G401.6 (cell line): ENCODE results near the gene PATZ1.
A peak's percentile ranks its signal among the peaks of the same experiment; 100 is the strongest.

ENCODE experiments used
- FAIRE-seq: peaks from 2 replicates; lab custom pipeline; 2012; peaks lifted over from hg19 to GRCh38; lab: Jason Lieb, UNC

Gene PATZ1

DNA sequence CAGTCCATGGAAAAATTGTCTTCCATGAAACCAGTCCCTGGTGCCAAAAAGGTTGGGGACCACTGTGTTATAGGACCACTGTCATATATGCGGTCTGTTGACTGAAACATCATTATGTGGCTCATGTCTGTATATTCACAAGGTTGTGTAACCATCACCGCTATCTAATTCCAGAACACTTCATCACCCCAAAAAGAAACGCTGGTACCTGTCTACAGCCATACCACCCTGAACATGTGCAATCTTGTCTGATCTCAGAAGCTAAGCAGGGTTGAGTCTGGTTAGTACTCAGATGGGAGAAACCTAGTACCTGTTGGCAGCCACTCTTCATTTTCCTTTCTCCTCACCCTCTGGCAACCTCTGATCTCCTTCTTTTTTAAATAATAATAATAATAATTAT is 41.0 kb downstream of the PATZ1 start:
- FAIRE-seq = no peak

DNA sequence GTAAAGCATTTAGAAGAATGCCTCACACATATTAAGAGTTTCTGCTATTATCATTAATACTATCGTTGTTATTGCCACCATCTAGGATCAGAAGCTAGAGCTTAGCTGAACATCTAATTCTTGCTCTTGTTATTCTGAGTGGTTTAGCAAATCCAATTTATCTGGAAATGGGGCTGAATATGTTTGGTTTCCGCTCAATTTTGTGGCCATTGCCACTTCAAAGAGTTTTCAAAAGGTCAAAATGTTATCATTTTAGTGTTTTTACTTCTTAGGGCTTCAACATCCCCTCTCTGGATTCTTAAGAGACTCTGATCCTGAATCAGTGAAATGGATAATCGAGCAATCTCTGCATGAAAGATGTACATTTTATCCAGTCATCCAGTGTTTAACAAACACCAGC is 43.6 kb downstream of the PATZ1 start:
- FAIRE-seq = no peak

DNA sequence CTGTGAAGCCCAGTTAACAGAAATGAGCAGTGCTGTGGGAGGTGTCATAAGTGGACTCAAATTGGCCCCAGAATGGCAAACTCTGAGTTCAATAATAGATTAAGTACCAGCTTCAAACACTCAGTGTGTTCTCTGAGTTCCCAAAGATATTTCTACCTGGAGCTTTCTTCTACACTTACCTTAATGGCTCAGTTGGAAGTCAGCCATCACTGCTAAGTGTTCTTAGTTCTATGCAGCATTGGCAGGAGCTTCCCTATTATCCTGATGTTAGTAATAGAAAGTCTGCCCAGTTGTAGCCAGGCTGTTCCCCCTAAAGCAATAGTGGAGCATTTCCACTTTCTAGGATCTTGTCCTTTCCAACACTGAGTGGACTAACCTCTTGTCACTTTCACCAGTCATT is 44.1 kb downstream of the PATZ1 start:
- no peak for FAIRE-seq

DNA sequence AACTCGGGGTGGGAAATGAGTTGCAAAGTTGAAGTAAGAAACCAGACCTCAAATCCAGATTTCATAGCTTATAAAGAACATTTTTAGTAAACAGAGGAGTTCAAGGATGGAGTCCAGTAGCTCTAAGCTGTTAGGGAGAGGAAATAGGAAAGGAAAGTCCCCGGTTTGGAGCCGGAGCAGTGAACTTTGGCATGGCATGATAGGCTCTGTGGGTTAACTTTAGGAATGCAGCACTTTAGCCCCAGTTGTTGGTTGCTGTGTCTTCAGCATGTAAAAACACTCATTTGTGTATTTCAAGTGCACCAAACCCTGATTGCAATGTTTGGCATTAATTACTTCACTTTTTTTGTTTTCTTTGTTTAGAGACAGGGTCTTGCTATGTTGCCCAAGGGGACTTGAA is 45.2 kb downstream of the PATZ1 start:
- no peak for FAIRE-seq

DNA sequence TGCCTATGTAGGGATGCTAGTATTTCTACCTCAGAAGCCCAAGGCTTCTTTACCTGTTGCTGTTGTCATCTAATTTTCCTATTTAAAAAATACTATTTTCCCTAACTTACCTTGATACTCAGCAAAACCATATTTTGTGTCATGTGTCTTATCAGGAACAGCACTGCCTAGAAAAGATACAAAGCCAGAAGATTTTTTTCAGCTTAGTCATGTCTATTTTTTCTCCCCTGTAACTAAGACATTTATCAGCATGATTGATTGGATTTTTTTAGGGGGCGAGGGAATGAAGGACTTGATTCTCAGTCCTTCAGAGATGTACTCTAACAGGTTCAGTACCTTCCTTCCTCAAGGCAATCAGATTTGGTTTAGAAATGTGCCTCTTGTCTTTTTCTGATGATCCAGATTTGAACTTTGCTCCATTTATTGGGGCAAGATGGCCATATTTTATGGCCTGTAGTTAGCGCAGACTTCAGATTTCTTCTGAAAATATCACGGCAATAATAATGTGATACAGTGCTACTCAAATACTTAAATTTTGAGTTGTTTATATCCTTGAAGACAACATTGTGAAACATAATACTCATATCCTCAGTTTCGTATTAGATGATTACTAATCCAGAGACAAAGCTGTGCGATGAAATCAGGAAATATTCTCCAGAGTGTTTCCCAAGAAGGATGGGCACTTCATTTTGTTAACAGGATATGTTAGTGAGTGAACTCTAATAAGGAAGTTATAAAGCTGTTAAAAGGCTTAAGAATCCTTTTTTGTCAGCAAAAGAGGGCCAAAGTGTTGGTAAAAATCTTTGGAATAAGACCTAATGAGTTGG is 50.1 kb downstream of the PATZ1 start:
- no peak for FAIRE-seq

- FAIRE-seq = no peak
Observed at GRCh38 chr22:31295360-31295759, 50.8 kb downstream of the PATZ1 start.

DNA sequence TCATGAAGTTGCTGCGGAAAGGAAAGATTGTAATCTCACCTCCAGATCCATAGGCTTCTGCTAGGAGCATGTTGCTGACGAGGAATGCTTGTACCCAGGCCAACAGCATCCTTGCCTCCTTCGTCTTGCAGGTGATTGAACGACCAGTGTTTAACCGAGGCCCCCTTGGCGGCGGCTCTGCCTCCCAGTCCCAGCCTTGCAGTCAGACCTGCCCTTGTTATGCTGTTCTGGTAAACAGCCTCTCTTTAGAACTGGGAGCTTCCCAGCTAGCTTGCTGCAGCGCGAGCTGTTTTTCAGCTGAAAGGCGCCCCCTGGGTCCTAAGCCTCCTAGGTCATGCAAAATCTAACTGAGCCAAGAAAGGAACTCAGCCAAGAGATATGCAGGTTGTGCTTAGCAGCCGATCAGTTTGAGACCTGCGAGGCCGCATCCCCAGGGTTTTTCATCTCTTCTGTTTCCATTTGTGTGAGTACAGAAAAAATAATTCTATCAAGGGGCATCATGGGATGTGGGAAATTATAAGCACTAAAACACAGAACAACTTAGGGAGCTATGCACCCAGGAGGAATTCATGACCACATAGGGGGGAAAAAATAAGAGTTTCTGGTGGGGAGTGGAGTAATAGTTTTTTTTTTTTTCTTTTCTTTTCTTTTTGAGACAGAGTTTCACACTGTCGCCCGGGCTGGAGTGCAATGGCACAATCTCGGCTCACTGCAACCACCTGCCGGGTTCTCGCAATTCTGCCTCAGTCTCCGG is 53.7 kb downstream of the PATZ1 start, which contains the start of gene PIK3IP1:
PIK3IP1 (minus strand) TSS at position 253 of the 754 bp plus-strand sequence; CDS start at position 109, 144 bp downstream.
- peak; percentile 96 for FAIRE-seq

DNA sequence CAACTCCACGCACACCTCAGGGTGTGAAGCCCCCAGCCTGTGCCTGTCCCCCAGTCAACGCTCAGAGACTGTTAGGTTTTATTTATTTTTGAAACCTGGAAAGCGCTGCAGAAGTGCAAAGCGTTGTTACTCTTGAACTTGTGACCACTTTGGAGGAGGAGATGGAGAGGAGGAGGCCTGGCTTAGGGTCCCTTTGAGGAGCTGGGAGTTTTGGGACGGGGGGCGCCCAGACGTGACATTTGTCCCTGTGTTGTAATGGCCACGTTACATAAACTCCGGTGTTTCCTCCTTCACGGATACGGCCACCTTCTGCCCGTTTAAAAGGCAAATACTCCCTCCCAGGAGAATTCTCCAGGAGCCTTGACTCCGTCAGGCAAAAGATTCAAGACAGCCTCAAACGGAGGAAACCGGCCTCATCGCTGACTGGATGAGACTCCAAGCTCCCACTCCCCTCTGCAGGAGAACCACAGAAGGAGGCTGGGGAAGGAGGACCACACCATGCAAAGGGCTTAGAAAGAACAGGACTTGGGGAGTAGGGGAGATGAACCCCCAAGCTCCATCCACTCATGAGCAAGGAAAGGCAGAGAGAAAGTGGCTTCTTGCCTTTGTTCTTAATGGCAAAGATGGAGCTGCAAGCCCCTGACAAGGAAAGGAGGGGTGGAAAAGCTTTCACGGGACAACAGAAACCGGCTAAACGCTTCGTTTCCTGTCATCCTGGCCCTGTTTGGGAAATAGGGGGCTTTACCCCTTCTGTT is 54.5 kb downstream of the PATZ1 start:
- no peak for FAIRE-seq

GRCh38 chr22:31290494-31291471 is 55.4 kb downstream of the PATZ1 start:
- no peak for FAIRE-seq

- FAIRE-seq = no peak
Observed at GRCh38 chr22:31289344-31289743, 56.8 kb downstream of the PATZ1 start.

- no peak for FAIRE-seq
Observed at GRCh38 chr22:31288496-31289240, 57.5 kb downstream of the PATZ1 start.

GRCh38 chr22:31287818-31288495 is 58.2 kb downstream of the PATZ1 start:
- no peak for FAIRE-seq

- FAIRE-seq = no peak
Observed at GRCh38 chr22:31286360-31287255, 59.5 kb downstream of the PATZ1 start.

- no peak for FAIRE-seq
Observed at GRCh38 chr22:31284281-31285155, 61.6 kb downstream of the PATZ1 start.

DNA sequence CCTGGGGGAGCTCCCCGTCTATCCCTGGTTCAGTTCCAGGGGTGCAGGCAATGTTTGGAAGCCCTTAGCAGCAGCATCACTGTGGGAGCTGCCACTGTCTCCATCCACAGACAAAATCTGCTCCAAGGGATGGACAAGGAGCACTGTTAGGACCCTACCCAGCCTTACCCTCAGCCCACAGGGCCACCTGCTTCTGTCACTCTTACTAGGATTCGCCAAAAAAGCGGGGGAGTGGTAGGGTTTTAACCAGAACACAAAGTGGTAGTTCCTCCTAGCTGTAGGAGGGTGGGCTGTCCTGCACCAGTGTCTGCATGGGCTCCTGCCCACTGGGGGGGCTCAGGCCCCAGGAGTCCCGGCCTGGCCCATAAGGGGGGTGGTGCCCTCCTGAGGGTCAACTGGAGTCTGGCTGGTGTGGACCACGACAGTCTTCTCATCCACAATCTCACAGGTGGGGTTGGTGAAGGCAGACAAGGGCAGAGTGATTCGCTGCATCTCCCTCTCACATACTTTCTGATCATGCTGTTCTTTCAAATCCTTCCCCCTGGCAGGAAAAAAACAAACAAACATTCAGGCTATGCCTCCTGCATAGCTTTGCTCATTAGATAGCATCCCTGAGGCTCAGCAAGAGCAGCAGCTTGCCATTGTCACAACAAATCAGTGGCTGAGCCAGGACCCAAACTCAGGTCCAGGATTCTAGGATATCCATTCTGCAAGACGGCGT is 63.2 kb downstream of the PATZ1 start:
- no peak for FAIRE-seq

DNA sequence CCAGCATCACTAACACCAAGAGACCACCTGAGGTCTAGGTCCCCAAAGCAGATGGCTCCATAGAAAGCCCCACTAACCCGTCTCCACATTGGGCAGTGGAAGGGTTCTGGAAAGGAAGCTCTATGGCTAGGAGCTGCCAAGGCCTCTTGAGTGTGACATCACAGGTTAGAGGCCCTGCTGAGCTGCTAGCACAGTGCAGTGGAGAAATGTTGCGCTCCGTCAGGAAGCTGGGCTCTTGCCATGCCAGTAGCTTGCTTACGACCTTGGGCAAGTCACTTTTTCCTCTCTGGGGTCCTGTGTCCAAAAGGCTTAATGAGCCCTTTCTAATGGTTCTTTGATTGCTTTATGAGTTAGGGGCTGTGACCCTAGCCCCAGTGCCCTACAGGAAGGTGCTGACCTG is 64.4 kb downstream of the PATZ1 start:
- no peak for FAIRE-seq

GRCh38 chr22:31279821-31280505 is 66.2 kb downstream of the PATZ1 start:
- no peak for FAIRE-seq
